ENCODE results near the gene MCTP1. TPM values are rescaled to one million over a fixed set of nuclear protein-coding genes. Genes with fewer than 3 reads are reported as not detected.
A peak's percentile ranks its signal among the peaks of the same experiment; 100 is the strongest.

The MCTP1 gene
- total and polyA plus RNA-seq, 2 donors from 2014 or later = 1.4 to 19.3 TPM

GRCh38 chr5:95262933-95263660 lies 21.8 kb downstream of the MCTP1 start:
- TF ChIP-seq, protein P1, sequence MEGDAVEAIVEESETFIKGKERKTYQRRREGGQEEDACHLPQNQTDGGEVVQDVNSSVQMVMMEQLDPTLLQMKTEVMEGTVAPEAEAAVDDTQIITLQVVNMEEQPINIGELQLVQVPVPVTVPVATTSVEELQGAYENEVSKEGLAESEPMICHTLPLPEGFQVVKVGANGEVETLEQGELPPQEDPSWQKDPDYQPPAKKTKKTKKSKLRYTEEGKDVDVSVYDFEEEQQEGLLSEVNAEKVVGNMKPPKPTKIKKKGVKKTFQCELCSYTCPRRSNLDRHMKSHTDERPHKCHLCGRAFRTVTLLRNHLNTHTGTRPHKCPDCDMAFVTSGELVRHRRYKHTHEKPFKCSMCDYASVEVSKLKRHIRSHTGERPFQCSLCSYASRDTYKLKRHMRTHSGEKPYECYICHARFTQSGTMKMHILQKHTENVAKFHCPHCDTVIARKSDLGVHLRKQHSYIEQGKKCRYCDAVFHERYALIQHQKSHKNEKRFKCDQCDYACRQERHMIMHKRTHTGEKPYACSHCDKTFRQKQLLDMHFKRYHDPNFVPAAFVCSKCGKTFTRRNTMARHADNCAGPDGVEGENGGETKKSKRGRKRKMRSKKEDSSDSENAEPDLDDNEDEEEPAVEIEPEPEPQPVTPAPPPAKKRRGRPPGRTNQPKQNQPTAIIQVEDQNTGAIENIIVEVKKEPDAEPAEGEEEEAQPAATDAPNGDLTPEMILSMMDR (IDR thresholded peaks at IDR 0.05; ENCODE audit: borderline replicate concordance, extremely low read depth, insufficient read depth) = no peak
- Histone ChIP-seq H3K9me3 (ENCODE audit: control insufficient read depth in 2 of 3, insufficient read depth in 1 of 3, low read length in 3 of 3) (no peaks in the 10 kb centered on the region), H3K4me1 (ENCODE audit: control insufficient read depth in 2 of 3, insufficient read depth in 2 of 3, low read depth in 1 of 3, low read length in 3 of 3) (no peaks in the 10 kb centered on the region), H3K27ac (ENCODE audit: low read depth in 2 of 2, low read length in 2 of 2) (no peak overlapping the region), H3K9ac (ENCODE audit: low read length in 3 of 3) (no peak overlapping the region), H3K4me3 (ENCODE audit: low read length in 3 of 3) (no peak overlapping the region), H3K27me3 (ENCODE audit: control insufficient read depth, insufficient read depth, low read length) (no peaks in the 10 kb centered on the region), H3K36me3 (ENCODE audit: control insufficient read depth in 2 of 3, insufficient read depth in 3 of 3, low read length in 3 of 3) (no peaks in the 10 kb centered on the region)
- FAIRE-seq (no peak), DNase-seq (no peak)
- intact Hi-C loops (cut with DNase I) = no loop called here

DNA sequence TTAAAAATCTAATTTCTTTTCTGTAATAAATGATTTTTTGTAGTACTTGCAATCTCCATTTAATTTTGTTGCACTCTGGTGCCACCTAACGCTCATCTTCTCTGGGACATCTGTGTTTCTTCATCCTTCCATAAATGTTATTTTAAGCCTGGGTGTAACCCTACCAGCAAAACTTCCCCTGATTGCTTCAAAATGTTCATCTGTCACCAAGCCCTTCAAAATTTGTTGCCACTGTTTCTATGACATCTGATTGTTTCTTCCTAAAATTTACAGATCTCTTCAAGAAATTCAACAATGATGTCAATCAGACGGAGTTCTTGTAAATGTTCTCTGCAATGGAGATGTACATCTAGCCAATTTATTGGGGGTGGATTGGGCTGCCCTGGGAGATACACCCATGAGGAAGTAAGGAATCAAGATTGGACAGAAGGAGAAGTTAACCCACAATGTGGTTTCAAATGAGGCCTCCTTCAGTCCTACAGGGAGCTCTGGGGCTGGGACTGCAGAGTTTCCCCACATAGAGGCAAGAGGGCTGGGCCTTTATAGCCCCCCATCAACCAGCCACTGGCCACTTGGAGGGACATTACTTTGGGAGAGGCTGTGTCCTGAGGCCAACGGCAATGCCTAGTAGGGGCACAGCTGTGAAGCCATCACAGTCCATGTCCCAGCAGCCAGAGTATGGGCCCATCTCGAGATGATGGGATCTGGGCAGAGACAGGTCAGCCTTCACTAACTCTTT lies 23.3 kb downstream of the MCTP1 start:
- FAIRE-seq (no peak), DNase-seq (peak in 3 of 5 donors; percentile 22 to 67 (median 40))
- intact Hi-C loops (cut with DNase I) = no loop called here
- no peaks in the 10 kb centered on the region for H3K9me3 ChIP-seq (ENCODE audit: control insufficient read depth in 2 of 3, insufficient read depth in 1 of 3, low read length in 3 of 3)
- H3K9ac ChIP-seq (ENCODE audit: low read length in 3 of 3) = no peak overlapping the region
- H3K4me1 ChIP-seq (ENCODE audit: control insufficient read depth in 2 of 3, insufficient read depth in 2 of 3, low read depth in 1 of 3, low read length in 3 of 3) = no peaks in the 10 kb centered on the region
- no peaks in the 10 kb centered on the region for H3K36me3 ChIP-seq (ENCODE audit: control insufficient read depth in 2 of 3, insufficient read depth in 3 of 3, low read length in 3 of 3)
- H3K27ac ChIP-seq (ENCODE audit: low read depth in 2 of 2, low read length in 2 of 2) = no peak overlapping the region
- TF ChIP-seq, protein P1 (IDR thresholded peaks at IDR 0.05; ENCODE audit: borderline replicate concordance, extremely low read depth, insufficient read depth) = no peak
- H3K27me3 ChIP-seq (ENCODE audit: control insufficient read depth, insufficient read depth, low read length) = no peaks in the 10 kb centered on the region
- no peak overlapping the region for H3K4me3 ChIP-seq (ENCODE audit: low read length in 3 of 3)

DNA sequence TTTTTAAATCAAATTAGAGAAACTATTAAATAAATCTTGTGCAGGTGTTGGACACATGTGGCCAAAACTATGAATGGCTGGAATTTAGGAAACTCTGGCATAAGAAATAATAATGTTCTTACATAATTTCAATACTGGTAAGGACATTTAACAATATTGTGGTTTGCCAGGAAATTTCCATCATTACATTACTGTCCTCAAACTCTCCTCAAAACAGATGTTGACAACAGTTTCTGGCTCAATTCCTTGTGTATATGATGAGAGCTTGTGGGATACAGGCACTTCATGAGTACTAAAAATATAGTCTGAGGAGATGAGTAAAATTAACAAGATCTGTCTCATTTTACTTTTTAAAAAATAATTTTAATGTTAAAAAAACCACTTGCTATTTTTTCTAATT lies 27.9 kb downstream of the MCTP1 start:
- H3K27me3 ChIP-seq (ENCODE audit: control insufficient read depth, insufficient read depth, low read length) = no peaks in the 10 kb centered on the region

More for the DNA sequence above, 27.9 kb downstream of the MCTP1 start:
- no peak overlapping the region for H3K4me3 ChIP-seq (ENCODE audit: low read length in 3 of 3)
- intact Hi-C loops (cut with DNase I) = no loop called here
- H3K36me3 ChIP-seq (ENCODE audit: control insufficient read depth in 2 of 3, insufficient read depth in 3 of 3, low read length in 3 of 3) = no peaks in the 10 kb centered on the region
- no peaks in the 10 kb centered on the region for H3K9me3 ChIP-seq (ENCODE audit: control insufficient read depth in 2 of 3, insufficient read depth in 1 of 3, low read length in 3 of 3)
- no peaks in the 10 kb centered on the region for H3K4me1 ChIP-seq (ENCODE audit: control insufficient read depth in 2 of 3, insufficient read depth in 2 of 3, low read depth in 1 of 3, low read length in 3 of 3)
- DNase-seq (no peak), FAIRE-seq (no peak)
- TF ChIP-seq, protein P1 (IDR thresholded peaks at IDR 0.05; ENCODE audit: borderline replicate concordance, extremely low read depth, insufficient read depth) = no peak
- no peak overlapping the region for H3K27ac ChIP-seq (ENCODE audit: low read depth in 2 of 2, low read length in 2 of 2)
- no peak overlapping the region for H3K9ac ChIP-seq (ENCODE audit: low read length in 3 of 3)

Data from kidney (tissue), 14 donors.